ENCODE data around the gene ALG6. TPM values are rescaled to one million over a fixed set of nuclear protein-coding genes. Genes with fewer than 3 reads are reported as not detected.

ALG6 gene
- total and polyA plus RNA-seq, 4 donors = 19.2 to 41.4 (median 21.8) TPM

DNA sequence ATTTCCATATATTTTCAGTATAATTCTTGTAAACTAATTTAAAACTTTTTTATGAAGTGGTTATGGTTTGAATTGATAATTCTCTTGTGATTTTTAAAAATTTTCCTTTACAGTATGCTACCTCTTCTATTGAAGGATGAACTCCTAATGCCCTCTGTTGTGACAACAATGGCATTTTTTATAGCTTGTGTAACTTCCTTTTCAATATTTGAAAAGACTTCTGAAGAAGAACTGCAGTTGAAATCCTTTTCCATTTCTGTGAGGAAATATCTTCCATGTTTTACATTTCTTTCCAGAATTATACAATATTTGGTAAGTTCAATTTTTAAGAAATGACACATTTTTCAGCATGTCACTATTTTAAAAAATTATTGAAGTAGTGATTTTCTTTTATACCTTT is 61.4 kb downstream of the ALG6 start:
- no peak for DNase-seq (ENCODE audit: low read depth in 4 of 6, low spot score in 6 of 6)
- peaks cover 4% of the 10 kb centered on the region for H3K9me3 ChIP-seq (ENCODE audit: control insufficient read depth, insufficient read depth, low read length)
- no peak overlapping the region for H3K4me3 ChIP-seq (ENCODE audit: low read depth, low read length)
- H3K27ac ChIP-seq (ENCODE audit: low read depth, low read length) = no peak overlapping the region
- no peaks in the 10 kb centered on the region for H3K4me1 ChIP-seq (ENCODE audit: control insufficient read depth, insufficient read depth, low read length)
- peaks cover 6% of the 10 kb centered on the region for H3K36me3 ChIP-seq (ENCODE audit: control insufficient read depth, insufficient read depth, low read length)
- H3K27me3 ChIP-seq (ENCODE audit: control insufficient read depth, insufficient read depth, low read length) = no peaks in the 10 kb centered on the region

DNA sequence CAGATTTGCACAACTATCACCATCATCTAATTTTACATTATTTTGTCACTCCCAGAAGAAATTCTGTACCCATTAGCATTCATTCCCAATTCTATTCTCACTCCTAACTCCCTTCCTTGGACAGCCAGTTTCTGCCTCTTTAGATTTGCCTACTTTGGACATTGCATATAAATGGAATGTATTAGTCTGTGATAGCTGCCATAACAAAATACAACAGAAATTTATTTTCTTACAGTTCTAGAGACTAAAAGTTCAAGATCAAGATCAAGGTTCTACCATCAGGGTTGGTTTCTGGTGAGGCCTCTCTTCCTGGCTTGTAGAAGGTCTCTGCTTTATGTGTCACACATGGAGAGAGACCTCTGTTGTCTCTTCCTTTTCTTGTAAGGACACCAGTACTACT is 61.9 kb downstream of the ALG6 start:
- no peak overlapping the region for H3K4me3 ChIP-seq (ENCODE audit: low read depth, low read length)
- peaks cover 6% of the 10 kb centered on the region for H3K36me3 ChIP-seq (ENCODE audit: control insufficient read depth, insufficient read depth, low read length)
- H3K27me3 ChIP-seq (ENCODE audit: control insufficient read depth, insufficient read depth, low read length) = no peaks in the 10 kb centered on the region
- DNase-seq (ENCODE audit: low read depth in 4 of 6, low spot score in 6 of 6) = no peak
- peaks cover 4% of the 10 kb centered on the region for H3K9me3 ChIP-seq (ENCODE audit: control insufficient read depth, insufficient read depth, low read length)
- H3K4me1 ChIP-seq (ENCODE audit: control insufficient read depth, insufficient read depth, low read length) = no peaks in the 10 kb centered on the region
- H3K27ac ChIP-seq (ENCODE audit: low read depth, low read length) = no peak overlapping the region

- H3K4me1 ChIP-seq (ENCODE audit: control insufficient read depth, insufficient read depth, low read length) = no peaks in the 10 kb centered on the region
- H3K4me3 ChIP-seq (ENCODE audit: low read depth, low read length) = no peak overlapping the region
- 61% methylated on average over 3 of the region's 4 CpGs for WGBS (ENCODE audit: insufficient coverage)
- H3K27ac ChIP-seq (ENCODE audit: low read depth, low read length) = no peak overlapping the region
- no peaks in the 10 kb centered on the region for H3K27me3 ChIP-seq (ENCODE audit: control insufficient read depth, insufficient read depth, low read length)
- no peak for DNase-seq (ENCODE audit: low read depth in 4 of 6, low spot score in 6 of 6)
- H3K9me3 ChIP-seq (ENCODE audit: control insufficient read depth, insufficient read depth, low read length) = peaks cover 4% of the 10 kb centered on the region
- H3K36me3 ChIP-seq (ENCODE audit: control insufficient read depth, insufficient read depth, low read length) = no peaks in the 10 kb centered on the region
Observed at GRCh38 chr1:63435161-63435560, 67.7 kb downstream of the ALG6 start.

DNA sequence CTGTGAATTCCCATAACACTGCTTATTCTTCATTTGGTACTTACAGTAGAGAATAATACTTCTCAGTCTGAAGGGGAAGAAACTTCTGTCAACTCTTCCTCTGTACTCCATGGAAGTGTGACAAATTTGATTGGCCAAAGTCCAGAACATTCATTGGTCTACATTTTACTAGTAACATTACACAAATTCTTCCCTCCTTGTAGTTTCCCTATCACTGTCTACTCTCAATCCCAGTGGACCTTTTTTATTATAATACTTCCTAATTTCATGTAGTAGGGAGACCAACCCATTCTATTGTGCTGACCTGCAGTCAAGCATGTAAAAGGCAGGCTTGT is 74.7 kb downstream of the ALG6 start:
- no peak overlapping the region for H3K27ac ChIP-seq (ENCODE audit: low read depth, low read length)
- DNase-seq (ENCODE audit: low read depth in 4 of 6, low spot score in 6 of 6) = peak in 1 of 6 donors; percentile 7
- H3K9me3 ChIP-seq (ENCODE audit: control insufficient read depth, insufficient read depth, low read length) = no peaks in the 10 kb centered on the region
- H3K4me1 ChIP-seq (ENCODE audit: control insufficient read depth, insufficient read depth, low read length) = peaks cover 2% of the 10 kb centered on the region
- no peaks in the 10 kb centered on the region for H3K27me3 ChIP-seq (ENCODE audit: control insufficient read depth, insufficient read depth, low read length)
- no peaks in the 10 kb centered on the region for H3K36me3 ChIP-seq (ENCODE audit: control insufficient read depth, insufficient read depth, low read length)
- H3K4me3 ChIP-seq (ENCODE audit: low read depth, low read length) = no peak overlapping the region

GRCh38 chr1:63448731-63449246 is 81.4 kb downstream of the ALG6 start:
- no peaks in the 10 kb centered on the region for H3K4me1 ChIP-seq (ENCODE audit: control insufficient read depth, insufficient read depth, low read length)
- DNase-seq (ENCODE audit: low read depth in 4 of 6, low spot score in 6 of 6) = peak in 1 of 6 donors; percentile 40
- no peaks in the 10 kb centered on the region for H3K27me3 ChIP-seq (ENCODE audit: control insufficient read depth, insufficient read depth, low read length)
- H3K36me3 ChIP-seq (ENCODE audit: control insufficient read depth, insufficient read depth, low read length) = no peaks in the 10 kb centered on the region
- H3K9me3 ChIP-seq (ENCODE audit: control insufficient read depth, insufficient read depth, low read length) = no peaks in the 10 kb centered on the region
- WGBS (ENCODE audit: insufficient coverage) = no CpG with 5 or more reads among the region's 3 CpGs
- no peak overlapping the region for H3K27ac ChIP-seq (ENCODE audit: low read depth, low read length)
- no peak overlapping the region for H3K4me3 ChIP-seq (ENCODE audit: low read depth, low read length)

GRCh38 chr1:63450416-63450815 is 83.0 kb downstream of the ALG6 start:
- Histone ChIP-seq H3K27me3 (ENCODE audit: control insufficient read depth, insufficient read depth, low read length) (no peaks in the 10 kb centered on the region), H3K36me3 (ENCODE audit: control insufficient read depth, insufficient read depth, low read length) (no peaks in the 10 kb centered on the region), H3K4me3 (ENCODE audit: low read depth, low read length) (no peak overlapping the region), H3K9me3 (ENCODE audit: control insufficient read depth, insufficient read depth, low read length) (no peaks in the 10 kb centered on the region), H3K27ac (ENCODE audit: low read depth, low read length) (no peak overlapping the region), H3K4me1 (ENCODE audit: control insufficient read depth, insufficient read depth, low read length) (no peaks in the 10 kb centered on the region)
- WGBS (ENCODE audit: insufficient coverage) = no CpG with 5 or more reads among the region's 1 CpG
- DNase-seq (ENCODE audit: low read depth in 4 of 6, low spot score in 6 of 6) = no peak

GRCh38 chr1:63453232-63453631 is 85.8 kb downstream of the ALG6 start:
- DNase-seq (ENCODE audit: low read depth in 4 of 6, low spot score in 6 of 6) = no peak
- Histone ChIP-seq H3K4me3 (ENCODE audit: low read depth, low read length) (no peak overlapping the region), H3K9me3 (ENCODE audit: control insufficient read depth, insufficient read depth, low read length) (no peaks in the 10 kb centered on the region), H3K4me1 (ENCODE audit: control insufficient read depth, insufficient read depth, low read length) (no peaks in the 10 kb centered on the region), H3K36me3 (ENCODE audit: control insufficient read depth, insufficient read depth, low read length) (no peaks in the 10 kb centered on the region), H3K27me3 (ENCODE audit: control insufficient read depth, insufficient read depth, low read length) (no peaks in the 10 kb centered on the region), H3K27ac (ENCODE audit: low read depth, low read length) (no peak overlapping the region)
- no CpG with 5 or more reads among the region's 2 CpGs for WGBS (ENCODE audit: insufficient coverage)

DNA sequence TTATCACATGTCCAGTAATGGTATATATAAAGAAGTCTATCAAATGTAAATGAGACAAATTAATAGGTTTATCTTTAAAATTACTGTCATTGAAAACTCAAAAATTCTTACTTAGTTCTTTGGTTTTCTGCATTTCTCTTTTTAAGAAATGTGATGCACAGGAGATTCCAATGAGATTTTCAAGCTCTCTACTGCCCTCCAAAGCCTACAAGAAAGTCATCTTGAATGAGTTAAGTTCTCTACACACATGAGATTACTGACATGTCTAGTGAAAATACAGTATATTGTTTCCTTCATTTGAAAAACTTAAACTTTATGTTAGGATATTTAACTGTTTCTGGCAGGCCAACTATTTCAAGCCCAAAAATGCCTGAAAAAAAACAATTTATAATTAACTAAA is 86.8 kb downstream of the ALG6 start:
- no peaks in the 10 kb centered on the region for H3K36me3 ChIP-seq (ENCODE audit: control insufficient read depth, insufficient read depth, low read length)
- peak in 2 of 6 donors; percentile 11 to 41 for DNase-seq (ENCODE audit: low read depth in 4 of 6, low spot score in 6 of 6)
- H3K27me3 ChIP-seq (ENCODE audit: control insufficient read depth, insufficient read depth, low read length) = no peaks in the 10 kb centered on the region
- H3K4me1 ChIP-seq (ENCODE audit: control insufficient read depth, insufficient read depth, low read length) = no peaks in the 10 kb centered on the region
- no peak overlapping the region for H3K27ac ChIP-seq (ENCODE audit: low read depth, low read length)
- no peaks in the 10 kb centered on the region for H3K9me3 ChIP-seq (ENCODE audit: control insufficient read depth, insufficient read depth, low read length)
- H3K4me3 ChIP-seq (ENCODE audit: low read depth, low read length) = no peak overlapping the region

DNA sequence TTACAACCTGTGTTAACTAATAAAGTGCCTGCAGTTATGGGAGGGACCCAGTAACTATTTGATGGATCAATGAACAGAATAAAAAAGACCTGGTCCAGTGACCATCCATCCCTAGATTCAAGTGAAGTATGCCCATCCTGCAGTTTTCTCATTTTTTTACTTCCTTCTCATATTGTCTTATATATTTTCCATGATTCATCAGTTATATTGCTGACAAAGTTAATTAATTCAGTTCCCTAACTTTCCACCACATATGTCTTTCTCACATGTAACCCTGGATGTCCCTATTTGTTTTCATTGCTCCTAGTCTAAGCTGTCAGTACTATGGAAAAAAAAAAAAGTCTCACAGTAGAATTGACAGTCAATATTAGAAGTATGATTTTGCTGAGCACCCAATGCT is 91.3 kb downstream of the ALG6 start:
- Histone ChIP-seq H3K4me3 (ENCODE audit: low read depth, low read length) (no peak overlapping the region), H3K27me3 (ENCODE audit: control insufficient read depth, insufficient read depth, low read length) (no peaks in the 10 kb centered on the region), H3K27ac (ENCODE audit: low read depth, low read length) (no peak overlapping the region), H3K9me3 (ENCODE audit: control insufficient read depth, insufficient read depth, low read length) (peaks cover 6% of the 10 kb centered on the region), H3K4me1 (ENCODE audit: control insufficient read depth, insufficient read depth, low read length) (no peaks in the 10 kb centered on the region), H3K36me3 (ENCODE audit: control insufficient read depth, insufficient read depth, low read length) (no peaks in the 10 kb centered on the region)
- DNase-seq (ENCODE audit: low read depth in 4 of 6, low spot score in 6 of 6) = no peak

- DNase-seq (ENCODE audit: low read depth in 4 of 6, low spot score in 6 of 6) = no peak
Observed at GRCh38 chr1:63461661-63462230, 94.3 kb downstream of the ALG6 start.

More at GRCh38 chr1:63461661-63462230, 94.3 kb downstream of the ALG6 start:
- Histone ChIP-seq H3K4me3 (ENCODE audit: low read depth, low read length) (no peak overlapping the region), H3K27ac (ENCODE audit: low read depth, low read length) (no peak overlapping the region), H3K4me1 (ENCODE audit: control insufficient read depth, insufficient read depth, low read length) (no peaks in the 10 kb centered on the region), H3K36me3 (ENCODE audit: control insufficient read depth, insufficient read depth, low read length) (no peaks in the 10 kb centered on the region), H3K27me3 (ENCODE audit: control insufficient read depth, insufficient read depth, low read length) (no peaks in the 10 kb centered on the region), H3K9me3 (ENCODE audit: control insufficient read depth, insufficient read depth, low read length) (peaks cover 6% of the 10 kb centered on the region)
- 100% methylated on average over 1 of the region's 1 CpG for WGBS (ENCODE audit: insufficient coverage)
